T-helper 9 cell (primary cell): ENCODE data around the gene BCAP29.
A peak's percentile ranks its signal among the peaks of the same experiment; 100 is the strongest.
"Not testable (repeated sequence)": the region's sequence is repeated elsewhere in the genome, so short reads cannot be mapped to it uniquely, and the experiment has no call there.

Experiments used
- DNase-seq: peaks from one replicate; pipeline ENCODE4 v3.0.0-alpha.2; 2020
- total RNA-seq, 2 donors: gene quantifications; one replicate each; lab custom pipeline; 2026; lab: John Stamatoyannopoulos, UW

Gene BCAP29, protein sequence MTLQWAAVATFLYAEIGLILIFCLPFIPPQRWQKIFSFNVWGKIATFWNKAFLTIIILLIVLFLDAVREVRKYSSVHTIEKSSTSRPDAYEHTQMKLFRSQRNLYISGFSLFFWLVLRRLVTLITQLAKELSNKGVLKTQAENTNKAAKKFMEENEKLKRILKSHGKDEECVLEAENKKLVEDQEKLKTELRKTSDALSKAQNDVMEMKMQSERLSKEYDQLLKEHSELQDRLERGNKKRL
- 0.48 to 0.91 reads per million in 2 donors for total RNA-seq

DNA sequence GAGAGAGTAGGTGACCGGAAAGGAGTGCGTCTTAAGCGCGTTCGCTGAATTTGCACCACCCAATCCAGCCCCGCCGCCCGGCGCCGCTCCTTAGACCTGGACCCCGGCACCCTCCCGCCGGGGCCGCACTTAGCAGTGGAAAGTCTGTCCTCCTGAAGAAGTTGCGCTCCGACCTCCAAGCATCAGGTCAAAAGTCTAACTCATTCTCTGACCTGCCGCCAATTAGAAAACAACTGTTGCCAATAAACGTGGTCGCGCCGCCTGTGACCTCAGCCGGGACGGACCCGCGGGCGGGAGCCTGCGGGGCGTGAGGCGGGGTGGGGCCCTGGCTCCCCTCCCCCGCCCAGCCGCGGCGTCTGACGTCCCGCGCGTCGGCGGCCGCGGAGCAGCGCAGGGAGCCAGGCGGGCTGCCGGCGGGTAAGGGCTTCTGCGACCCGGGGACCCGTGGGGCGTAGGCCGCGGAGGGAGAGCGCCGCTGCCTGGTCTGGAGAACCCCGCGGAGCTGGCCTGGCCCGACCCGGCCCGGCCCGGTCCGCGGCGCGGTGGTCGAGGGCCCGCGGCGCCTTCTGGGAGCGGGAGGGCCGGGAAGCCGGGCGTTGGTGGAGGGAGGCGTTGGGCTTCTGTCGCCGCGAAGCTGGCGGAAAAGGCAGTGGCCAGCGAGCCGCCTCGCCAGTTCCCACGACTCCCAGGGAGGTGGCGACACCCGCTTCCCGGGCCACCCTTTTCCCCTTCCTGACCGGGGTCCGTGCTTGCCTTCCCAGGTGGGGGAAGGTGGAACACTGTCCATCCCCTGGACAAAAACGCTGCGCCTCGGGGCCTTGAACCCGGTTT lies at the start of gene BCAP29:
TSS of gene BCAP29 (plus strand) at position 362 of the 831 bp plus-strand sequence. CDS start 527 bp downstream, outside the sequence.
- peak; percentile 63 for DNase-seq

DNA sequence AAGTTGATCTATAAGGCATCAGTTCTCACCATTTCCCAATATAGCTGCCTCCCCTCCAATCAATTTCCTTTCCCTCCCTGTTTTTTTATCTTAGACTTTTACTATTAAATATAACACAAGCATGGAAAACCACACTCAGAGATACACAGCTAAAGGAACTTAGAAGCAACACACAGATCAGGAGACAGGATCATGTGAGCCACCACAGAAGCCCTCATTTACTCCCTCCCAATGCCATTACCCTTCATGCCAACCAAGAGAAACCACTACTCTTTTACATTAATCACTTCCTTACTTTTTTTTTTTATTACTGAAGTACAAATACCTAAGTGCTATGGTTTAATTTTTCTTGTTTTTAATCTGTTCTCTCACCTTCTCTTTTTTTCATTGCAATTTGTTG lies 49.3 kb upstream of the BCAP29 start:
- DNase-seq = no peak

DNA sequence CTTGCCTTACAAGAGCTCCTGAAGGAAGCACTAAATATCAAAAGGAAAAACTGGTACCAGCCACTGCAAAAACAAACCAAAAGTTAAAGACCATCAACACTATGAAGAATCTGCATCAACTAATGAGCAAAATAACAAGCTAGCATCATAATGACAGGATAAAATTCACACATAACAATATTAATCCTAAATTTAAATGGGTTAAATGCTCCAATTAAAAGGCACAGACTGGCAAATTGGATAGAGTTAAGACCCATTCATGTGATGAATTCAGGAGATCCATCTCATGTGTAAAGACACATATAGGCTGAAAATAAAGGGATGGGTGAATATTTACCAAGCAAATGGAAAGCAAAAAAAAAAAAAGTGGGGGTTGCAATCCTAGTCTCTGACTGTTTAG lies 45.9 kb upstream of the BCAP29 start:
- DNase-seq = no peak

DNA sequence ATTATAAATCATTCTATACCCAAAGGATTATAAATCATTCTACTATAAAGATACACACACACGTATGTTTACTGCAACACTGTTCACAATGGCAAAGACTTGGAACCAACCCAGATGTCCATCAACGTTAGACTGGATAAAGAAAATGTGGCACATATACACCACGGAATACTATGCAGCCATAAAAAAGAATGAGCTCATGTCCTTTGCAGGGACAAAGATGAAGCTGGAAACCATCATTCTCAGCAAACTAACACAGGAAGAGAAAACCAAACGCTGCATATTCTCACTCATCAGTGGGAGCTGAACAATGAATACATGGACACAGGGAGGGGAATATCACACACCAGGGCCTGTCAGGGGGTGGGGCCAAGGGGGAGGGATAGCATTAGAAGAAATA lies 42.8 kb upstream of the BCAP29 start:
- not testable (repeated sequence) for DNase-seq

DNA sequence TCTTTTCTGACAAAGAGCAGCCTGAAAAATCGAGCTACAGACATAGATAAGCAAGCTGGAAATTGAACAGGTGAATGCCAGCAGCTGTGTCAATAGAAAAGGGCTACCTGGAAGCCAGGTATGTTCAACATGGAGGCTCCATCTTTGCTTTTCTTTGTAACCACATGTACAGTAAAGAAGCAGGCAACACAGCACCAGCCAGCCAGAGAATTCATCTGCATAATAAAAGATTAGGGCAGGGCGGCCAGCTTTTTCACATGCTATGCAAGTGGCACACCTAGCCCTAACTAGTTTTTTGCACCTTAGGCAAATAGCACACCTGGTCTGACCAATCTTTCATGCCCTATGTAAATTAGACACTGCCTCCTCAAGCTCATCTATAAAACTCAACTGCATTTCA lies 42.0 kb upstream of the BCAP29 start:
- no peak for DNase-seq

DNA sequence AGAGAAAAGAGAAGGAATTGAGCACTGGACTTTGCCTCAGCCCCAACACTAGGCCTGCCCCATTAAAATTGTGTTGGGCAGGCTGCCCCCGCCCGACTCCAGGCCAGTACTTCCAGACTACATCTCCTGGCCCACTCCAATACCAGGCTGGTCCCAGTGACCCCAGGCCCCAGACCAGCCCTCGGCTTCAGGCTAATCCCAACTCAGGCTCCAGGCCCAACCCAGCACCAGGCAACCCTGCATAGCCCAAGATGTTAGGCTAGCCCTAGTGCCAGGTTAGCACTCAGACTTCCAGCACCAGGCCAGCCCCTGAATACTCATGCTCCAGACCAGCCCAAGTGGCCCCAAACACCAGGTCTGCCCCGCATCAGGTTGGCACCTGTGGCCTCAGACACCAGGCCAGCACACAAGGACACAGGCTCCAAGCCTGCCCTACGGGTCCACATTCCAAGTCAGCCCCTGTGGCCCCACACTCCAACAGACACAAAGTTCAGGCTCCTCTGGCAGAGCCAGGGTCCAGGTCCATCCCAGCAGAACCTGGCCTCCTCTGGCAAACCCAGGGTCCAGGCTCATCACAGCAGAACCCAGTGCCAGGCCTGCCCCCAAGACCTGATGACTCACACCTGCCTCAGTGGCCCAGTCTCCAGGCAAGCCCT lies 36.6 kb upstream of the BCAP29 start:
- no peak for DNase-seq

DNA sequence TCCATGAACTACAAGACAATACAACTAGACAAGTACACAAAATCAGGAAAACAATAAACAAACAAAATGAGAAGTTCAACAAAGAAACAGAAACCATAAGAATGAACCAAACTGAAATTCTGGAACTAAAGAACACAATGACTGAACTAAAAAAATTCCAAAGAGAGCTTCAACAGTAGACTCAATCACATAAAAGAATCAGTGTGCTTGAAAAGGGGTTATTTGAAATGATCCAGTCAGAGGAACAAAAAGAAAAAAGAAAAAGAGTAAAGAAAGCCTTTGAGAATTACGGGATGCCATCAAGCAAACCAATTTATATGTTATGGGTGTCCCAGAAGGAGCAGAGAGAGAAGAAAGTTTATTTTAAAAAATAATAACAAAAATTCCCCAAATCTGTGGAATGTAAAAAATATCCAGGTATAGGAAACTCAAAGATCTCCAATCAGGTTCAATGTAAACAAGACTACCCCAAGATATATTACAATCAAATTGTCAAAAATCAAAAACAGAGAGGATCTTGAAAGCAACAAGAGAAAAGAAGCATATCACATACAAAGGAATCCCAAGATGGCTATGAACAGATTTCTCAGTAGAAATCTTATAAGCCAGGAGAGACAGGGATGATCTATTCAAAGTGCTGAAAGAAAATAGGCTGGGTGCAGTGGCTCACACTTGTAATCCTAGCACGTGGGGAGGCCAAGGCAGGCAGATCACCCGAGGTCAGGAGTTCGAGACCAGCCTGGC lies 35.0 kb upstream of the BCAP29 start:
- DNase-seq = no peak

DNA sequence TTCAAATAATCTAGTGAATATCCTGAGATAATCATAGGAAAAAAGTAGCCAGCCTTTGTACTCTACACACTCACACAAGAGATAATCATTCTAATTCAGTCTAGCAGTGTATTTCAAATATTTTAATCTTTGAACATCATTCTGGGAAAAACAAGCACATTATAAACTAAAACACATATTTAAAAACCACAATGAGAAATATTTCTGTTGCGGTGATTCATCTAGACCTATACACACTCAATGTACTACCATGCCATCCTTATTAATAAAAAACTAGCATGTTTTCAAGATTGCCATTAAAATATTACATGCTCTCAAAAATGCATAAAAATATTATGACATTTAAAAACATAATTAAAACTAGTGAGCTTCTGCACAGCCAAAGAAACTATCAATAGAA lies 28.1 kb upstream of the BCAP29 start:
- no peak for DNase-seq

DNA sequence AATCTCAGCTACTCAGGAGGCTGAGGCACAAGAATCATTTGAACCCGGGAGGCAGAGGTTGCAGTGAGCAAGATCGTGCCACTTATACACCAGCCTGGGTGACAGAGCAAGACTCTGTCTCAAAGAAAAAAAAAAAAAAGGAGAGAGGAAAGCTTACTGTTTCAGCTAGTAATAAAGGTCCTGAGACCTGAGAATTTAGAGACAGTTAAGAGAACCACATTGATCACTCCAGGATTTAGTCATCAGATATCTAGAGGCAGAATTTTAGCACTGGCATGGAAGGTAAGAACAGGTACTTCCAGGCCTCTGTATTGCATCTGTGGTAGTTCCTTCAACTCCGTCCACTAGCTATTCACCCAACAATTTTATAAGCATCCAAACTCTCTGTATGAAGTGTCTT lies 24.2 kb upstream of the BCAP29 start:
- no peak for DNase-seq

DNA sequence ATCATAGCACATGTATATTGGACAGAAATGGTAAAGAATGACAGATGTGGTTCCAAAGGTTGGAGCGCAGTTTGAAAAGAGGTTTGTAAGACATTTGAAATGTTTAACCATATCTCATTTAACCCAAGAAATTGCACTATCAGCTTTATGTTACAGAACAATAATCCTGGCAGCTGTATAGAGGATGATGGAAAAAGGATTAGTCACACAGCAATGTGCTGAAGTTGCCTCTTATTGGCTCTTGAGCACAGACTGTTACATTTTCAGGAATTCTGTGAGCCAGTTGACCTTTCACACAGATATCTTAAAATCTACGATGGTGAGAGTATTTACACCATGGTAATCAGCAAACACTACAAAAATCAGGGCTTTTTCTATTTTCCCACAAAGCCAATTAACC lies 20.2 kb upstream of the BCAP29 start:
- no peak for DNase-seq

DNA sequence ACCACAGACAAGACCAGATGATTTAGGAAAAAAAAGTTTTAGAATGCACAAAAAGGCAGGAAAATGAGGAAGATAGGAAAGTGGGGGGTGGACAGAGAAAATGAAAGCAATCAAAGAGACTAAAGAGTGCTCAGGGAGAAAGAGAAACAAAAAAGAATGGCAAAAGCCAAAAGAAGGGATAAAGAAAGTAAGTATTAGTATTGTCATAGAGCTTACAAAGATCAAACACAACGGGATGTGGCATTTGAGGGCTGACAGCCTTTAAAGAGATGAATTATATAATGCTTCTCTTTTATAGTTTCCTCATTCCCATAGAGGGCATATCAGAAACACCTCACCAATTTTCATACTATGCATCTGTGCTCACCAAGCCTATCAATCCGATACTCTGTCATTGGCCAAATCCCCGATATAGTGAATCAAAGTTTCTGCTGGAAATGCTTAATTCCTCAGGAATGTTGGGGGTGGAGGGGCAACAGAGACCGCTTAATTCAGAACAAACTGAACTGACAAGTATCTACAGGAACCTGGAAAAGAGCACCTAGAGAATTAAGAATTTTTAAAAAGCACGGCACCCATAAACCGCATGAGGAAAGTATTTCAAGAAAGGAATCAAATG lies 19.0 kb upstream of the BCAP29 start:
- DNase-seq = peak; percentile 13

DNA sequence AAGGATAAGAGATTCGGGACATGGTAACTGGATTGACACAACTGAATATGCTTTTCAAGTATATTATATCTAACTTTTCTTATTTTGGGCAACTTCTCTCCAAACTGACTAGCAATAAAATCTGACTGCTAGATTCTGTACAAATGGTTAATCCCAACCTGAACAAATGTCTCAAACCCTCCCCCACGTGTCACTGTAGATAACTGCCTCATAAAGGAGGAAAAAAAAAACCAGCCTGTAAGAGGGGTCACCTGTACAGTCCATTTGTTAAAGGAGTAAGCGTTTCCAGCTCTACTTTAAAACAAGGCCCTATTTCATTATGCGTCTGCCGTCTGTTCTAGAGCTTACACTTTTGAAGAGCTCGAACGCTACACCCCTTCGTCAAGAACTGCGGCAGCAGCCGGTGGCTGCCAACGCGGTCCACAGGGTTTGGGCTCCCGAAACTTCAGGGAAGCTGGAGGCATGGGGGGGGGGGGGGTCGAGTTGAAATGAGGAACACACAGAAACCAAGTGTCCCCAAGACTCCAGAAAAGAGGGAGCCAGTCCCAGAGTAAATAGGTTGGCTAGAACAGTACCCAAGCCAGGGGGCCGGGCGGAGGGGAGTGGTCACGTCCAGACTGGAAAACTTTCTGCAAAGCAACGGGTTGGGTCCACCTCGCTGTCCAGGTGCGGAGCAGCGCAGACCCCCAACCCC lies 16.8 kb upstream of the BCAP29 start:
- no peak for DNase-seq

DNA sequence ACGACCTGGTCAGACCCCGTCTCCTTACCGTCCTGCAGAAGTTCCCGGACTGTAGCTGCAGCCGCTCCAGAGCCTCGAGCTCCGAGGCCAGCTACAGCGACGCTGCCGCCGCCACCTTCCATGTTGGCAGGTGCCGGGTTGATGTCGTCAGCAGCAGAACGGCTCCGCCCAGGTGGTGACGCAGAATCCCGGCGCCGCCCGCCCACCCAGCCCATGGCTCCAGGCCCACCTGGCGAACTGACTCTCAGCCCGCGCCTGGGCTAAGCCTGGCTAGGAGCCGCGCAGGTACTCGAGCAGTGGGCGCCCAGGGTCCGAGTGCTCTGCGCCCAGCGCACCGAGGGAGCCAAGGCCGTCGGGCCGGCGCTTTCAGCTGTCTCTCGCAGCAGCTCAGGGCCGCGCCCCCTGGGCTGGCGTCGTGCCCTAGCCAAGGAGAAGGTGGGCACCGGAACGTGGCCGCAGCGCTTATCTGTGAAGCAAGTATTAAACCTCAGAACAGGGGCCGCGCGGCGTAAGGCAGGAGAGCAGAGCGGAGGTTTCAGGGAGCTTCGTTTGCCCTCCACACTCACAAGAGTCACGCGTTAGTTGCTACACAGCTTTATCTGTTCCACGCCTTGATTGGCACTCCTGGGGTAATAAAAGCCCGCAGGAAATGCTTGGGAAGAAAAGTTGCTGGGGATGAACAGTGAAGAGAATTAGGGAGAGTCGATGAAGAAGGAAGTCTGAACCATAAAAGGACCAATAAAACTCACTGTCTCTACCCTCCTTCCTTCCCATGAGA lies 16.1 kb upstream of the BCAP29 start, which contains the start of the genes COG5 and DUS4L:
TSS of gene COG5 (minus strand) at position 146 of the 778 bp plus-strand sequence. CDS start at position 122, 24 bp downstream.
TSS of gene DUS4L (plus strand) at position 197 of the 778 bp plus-strand sequence. CDS start 3,100 bp downstream, outside the sequence.
- peak; percentile 81 for DNase-seq

DNA sequence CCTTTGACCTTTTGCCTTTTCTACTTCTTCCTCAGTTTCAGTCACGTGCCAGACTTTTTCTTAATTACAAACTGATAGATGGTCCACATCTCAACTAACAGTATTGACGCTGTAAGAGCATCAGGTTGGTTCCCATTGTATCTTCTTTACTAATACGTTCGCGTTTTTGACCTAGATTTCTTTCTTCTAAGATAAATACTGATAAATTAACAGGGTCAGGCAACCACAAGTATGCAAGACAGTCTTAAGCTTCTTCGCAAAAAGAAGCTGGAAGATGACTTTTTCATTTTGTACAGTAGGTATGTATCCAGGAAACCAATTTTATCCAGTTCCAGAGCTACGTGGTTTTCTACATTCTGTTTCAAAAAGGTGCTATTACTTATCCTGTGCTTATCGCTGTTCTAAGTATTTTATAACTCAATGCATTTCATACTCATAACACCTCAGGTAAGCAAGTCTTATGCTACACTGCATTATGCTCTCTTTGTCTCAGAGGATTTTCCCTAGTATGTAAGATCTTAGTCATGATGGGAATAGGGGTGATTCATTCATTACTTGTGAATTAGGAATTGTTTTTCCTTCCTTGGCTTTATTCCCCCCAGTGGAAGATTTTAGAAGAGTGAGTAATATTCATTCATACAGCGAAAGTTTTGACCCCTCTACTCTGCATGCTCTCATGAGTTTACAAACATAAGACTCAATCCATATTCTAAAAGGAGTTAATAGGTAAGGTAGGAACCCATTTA lies 15.3 kb upstream of the BCAP29 start:
- no peak for DNase-seq

DNA sequence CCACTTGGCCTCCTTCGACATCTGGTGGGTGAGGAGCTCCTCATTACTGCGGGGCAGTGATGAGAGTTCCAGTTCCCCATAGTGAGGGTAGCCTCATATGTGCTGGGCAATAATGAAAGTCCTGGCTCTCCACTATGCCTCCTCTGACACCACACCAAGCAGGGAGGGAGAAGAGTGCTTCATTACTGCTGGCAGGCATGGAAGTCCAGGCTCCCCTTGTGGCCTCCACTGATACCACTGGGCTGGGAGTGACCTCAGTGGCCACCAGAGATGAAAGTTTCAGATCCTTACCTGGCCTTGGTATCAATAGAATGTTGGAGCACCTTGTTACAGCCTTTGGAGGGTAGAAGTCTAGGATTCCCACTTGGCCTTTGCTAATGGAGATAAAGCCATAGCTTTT lies 9.7 kb upstream of the BCAP29 start:
- no peak for DNase-seq

DNA sequence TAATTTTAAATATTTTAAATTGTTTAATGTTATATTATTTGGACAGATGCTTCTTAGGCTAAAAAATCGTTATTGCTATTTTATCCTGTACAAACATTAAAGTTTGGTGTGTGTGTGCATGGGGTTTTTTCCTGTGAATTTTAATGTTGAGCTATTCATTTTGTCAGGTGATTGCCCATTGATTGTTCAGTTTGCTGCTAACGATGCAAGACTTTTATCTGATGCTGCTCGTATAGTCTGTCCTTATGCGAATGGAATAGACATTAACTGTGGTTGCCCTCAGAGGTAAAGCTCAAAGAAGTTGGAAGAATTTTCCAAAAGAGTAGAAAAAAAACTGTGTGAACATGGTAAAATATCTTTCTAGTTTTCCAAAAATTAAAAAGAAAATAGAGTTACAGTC lies 6.5 kb upstream of the BCAP29 start:
- DNase-seq = no peak

DNA sequence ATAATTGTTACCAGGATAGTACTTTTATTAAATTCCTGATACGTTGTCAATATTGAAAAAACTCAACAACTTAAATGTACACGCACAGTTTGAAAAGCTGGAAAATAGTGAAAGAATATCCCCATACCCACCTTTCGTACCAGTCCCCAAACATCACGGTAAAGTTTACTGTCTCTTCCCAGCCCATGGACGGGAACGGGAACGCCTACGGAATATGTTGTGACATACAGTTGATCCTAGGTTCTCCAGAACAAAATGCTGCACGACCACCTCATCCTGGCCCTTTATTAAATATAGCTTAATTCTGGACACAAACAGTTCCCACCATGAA lies 527 bp upstream of the BCAP29 start:
- no peak for DNase-seq

DNA sequence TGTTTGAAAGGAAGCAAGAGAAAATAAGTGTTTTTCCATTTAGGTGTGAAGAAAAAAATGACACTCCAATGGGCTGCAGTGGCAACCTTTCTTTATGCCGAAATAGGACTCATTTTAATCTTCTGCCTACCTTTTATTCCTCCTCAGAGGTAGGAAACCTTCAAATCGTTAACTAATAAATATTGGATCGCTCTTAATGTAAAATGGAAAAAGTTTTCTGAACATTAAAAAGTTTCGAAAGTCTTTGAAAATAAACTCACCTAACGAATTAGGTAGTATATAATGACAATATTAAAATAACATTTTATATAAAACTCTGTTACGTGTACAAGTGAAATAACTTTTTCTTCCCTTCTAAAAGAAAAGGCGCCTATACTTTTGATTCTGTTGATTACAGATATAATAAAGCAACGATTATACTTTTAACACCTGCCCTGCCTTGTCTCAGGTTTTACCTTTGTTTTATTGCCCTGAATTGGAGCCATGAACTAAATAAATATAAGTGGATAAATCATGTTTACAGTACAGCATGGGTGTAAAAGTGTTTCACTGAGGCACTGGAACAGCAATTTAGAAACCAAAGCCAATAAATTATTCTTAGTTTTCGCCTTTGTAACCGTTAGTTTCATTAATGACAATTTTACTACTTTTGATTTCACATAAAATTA lies 804 bp downstream of the BCAP29 start:
- no peak for DNase-seq

DNA sequence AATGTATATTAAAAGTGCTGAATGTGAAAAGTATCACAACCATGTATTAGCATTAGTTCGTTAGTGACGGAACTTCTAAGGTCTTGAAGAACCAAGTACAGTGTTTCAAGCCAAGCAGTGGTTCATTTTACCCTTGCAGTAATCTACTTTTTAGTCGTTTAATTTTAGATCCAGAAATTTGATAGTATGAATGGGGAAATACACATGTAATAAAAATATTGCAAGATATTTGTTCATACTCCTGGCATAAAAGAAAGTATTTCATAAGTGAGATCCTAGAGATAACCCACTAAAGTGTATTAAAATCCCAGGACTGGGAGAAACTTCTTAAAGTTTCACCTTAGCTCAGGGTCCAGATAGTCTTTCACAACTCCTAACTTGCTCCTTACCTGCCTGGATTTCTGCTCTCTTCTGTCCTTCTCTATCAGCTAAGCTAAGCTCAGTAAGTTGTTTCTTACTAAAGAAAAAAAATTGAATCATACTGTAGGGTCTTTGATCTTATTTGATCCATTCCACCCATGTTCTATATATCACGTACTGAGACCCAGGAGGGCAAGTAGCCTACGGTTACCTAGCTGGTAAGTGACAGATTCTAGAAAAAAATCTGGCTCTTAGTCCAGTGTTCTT lies 1.5 kb downstream of the BCAP29 start:
- no peak for DNase-seq
